Liver (tissue), 9 donors: ENCODE results near the gene AHDC1. TPM values are rescaled to one million over a fixed set of nuclear protein-coding genes. Genes with fewer than 3 reads are reported as not detected.
A peak's percentile ranks its signal among the peaks of the same experiment; 100 is the strongest.

Experiments
- DNase-seq: peaks from one replicate; pipeline ENCODE4 v3.0.0-alpha.2; 2017; ENCODE audit warnings: low spot score
- H3K27ac ChIP-seq, 2 donors: one replicate each; pipeline ENCODE4 v1.7.0; 2013; ENCODE audit warnings: inconsistent platforms in 2 of 2, low read length in 2 of 2, control low read depth in 1 of 2, low read depth in 1 of 2, mild to moderate bottlenecking in 1 of 2
- H3K27me3 ChIP-seq, 4 donors: one replicate each; pipeline versions ENCODE4 v1.6.1 to v1.7.0; 2013; ENCODE audit warnings: low read length in 3 of 4, inconsistent platforms in 1 of 4, mild to moderate bottlenecking in 1 of 4, moderate library complexity in 1 of 4; ENCODE audit not compliant: control insufficient read depth in 4 of 4, insufficient read depth in 4 of 4
- H3K36me3 ChIP-seq, 4 donors: one replicate each; pipeline versions ENCODE4 v1.6.1 to v1.7.0; 2013; ENCODE audit warnings: low read length in 3 of 4, mild to moderate bottlenecking in 3 of 4, low read depth in 1 of 4, moderate library complexity in 1 of 4; ENCODE audit not compliant: control insufficient read depth in 4 of 4, insufficient read depth in 3 of 4
- H3K4me1 ChIP-seq, 4 donors: one replicate each; pipeline versions ENCODE4 v1.6.1 to v1.7.0; 2013; ENCODE audit warnings: low read length in 3 of 4, mild to moderate bottlenecking in 3 of 4, moderate library complexity in 1 of 4; ENCODE audit not compliant: control insufficient read depth in 4 of 4, insufficient read depth in 4 of 4
- H3K4me3 ChIP-seq, 3 donors: one replicate each; pipeline versions ENCODE4 v1.6.1 to v1.7.0; 2013; ENCODE audit warnings: low read length in 3 of 3, control low read depth in 1 of 3, low read depth in 1 of 3, mild to moderate bottlenecking in 1 of 3
- H3K9ac ChIP-seq, 2 donors: one replicate each; pipeline ENCODE4 v1.7.0; 2013; ENCODE audit warnings: low read length in 2 of 2, mild to moderate bottlenecking in 2 of 2, moderate library complexity in 2 of 2, control low read depth in 1 of 2, low read depth in 1 of 2
- H3K9me3 ChIP-seq, 4 donors: one replicate each; pipeline versions ENCODE4 v1.6.1 to v1.7.0; 2013; ENCODE audit warnings: low read length in 3 of 4; ENCODE audit not compliant: control insufficient read depth in 4 of 4
- EGR1 ChIP-seq, 2 donors: IDR thresholded peaks; 2 replicates each; pipeline ENCODE4 v1.6.1; 2016 to 2018; ENCODE audit warnings: antibody characterized with exemption in 2 of 2, low read depth in 2 of 2
- FOXA2 ChIP-seq: IDR thresholded peaks from 2 replicates; pipeline ENCODE4 v1.6.1; 2016; ENCODE audit warnings: antibody characterized with exemption
- GABPA ChIP-seq, 2 donors: IDR thresholded peaks in 1 of 2; conservative IDR thresholded peaks in 1 of 2; 2 replicates each; pipeline ENCODE4 v1.6.1; 2016; ENCODE audit warnings: antibody characterized with exemption in 2 of 2, mild to moderate bottlenecking in 1 of 2, moderate library complexity in 1 of 2
- JUND ChIP-seq, 2 donors: IDR thresholded peaks; 2 replicates each; pipeline ENCODE4 v1.6.1; 2016; ENCODE audit warnings: antibody characterized with exemption in 2 of 2
- MAX ChIP-seq: IDR thresholded peaks from 2 replicates; pipeline ENCODE4 v1.6.1; 2016; ENCODE audit warnings: antibody characterized with exemption
- NR2F2 ChIP-seq: IDR thresholded peaks from 2 replicates; pipeline ENCODE4 v1.6.1; 2016; ENCODE audit warnings: antibody characterized with exemption
- TAF1 ChIP-seq: conservative IDR thresholded peaks from 2 replicates; pipeline ENCODE4 v1.6.1; 2016; ENCODE audit warnings: antibody characterized with exemption, mild to moderate bottlenecking
- WGBS: extraction: QIAGEN DNeasy Blood & Tissue Kit; methylation state at CpG from one replicate; pipeline ENCODE4 v1.1.7; 2013; 5-methylcytosine and 5-hydroxymethylcytosine counted together
- polyA plus RNA-seq, 2 donors: library from polyadenylated mRNA; stranded (reverse) in 1 of 2; unstranded in 1 of 2; fragments of 200-250 nt in 1 of 2; fragments of >200 nt in 1 of 2; fragmentation: Nextera tagmentation in 1 of 2; extraction: Ambion mirVana in 1 of 2; gene quantifications; one replicate each; pipeline versions ENCODE4 v1.2.1 to v1.2.3, GENCODE V29; 2013 to 2015
- total RNA-seq, 2 donors: library from RNA; depleted of rRNA; stranded (reverse); fragments of >200 nt; gene quantifications; one replicate each; pipeline ENCODE4 v1.2.3, GENCODE V29; 2014
- TF ChIP-seq, protein P1 (sequence below): IDR thresholded peaks from 2 replicates; pipeline ENCODE4 v1.6.1; 2016; ENCODE audit warnings: antibody characterized with exemption, mild to moderate bottlenecking
- TF ChIP-seq, protein P2 (sequence below): IDR thresholded peaks from 2 replicates; pipeline ENCODE4 v1.6.1; 2016; ENCODE audit warnings: antibody characterized with exemption
- TF ChIP-seq, protein P3 (sequence below): fragments of 150-350 bp; IDR thresholded peaks from 2 replicates; pipeline ENCODE4 v1.5.1; 2017; ENCODE audit warnings: improper control_type of control experiment, low read depth, low read length; ENCODE audit not compliant: missing input control
- TF ChIP-seq, protein P4 (sequence below): IDR thresholded peaks from 2 replicates; pipeline ENCODE4 v1.6.1; 2016; ENCODE audit warnings: antibody characterized with exemption
- donor health status: healthy.
- donor health status: healthy.
- donor health status: healthy.
- donor health status: healthy.
- donor health status: healthy.

AHDC1 gene
- total and polyA plus RNA-seq, 4 donors: 2.4 to 6.5 (median 5.5) TPM

GRCh38 chr1:27590917-27591508 is 12.9 kb downstream of the AHDC1 start (continued):
- no peak for TF ChIP-seq NR2F2

DNA sequence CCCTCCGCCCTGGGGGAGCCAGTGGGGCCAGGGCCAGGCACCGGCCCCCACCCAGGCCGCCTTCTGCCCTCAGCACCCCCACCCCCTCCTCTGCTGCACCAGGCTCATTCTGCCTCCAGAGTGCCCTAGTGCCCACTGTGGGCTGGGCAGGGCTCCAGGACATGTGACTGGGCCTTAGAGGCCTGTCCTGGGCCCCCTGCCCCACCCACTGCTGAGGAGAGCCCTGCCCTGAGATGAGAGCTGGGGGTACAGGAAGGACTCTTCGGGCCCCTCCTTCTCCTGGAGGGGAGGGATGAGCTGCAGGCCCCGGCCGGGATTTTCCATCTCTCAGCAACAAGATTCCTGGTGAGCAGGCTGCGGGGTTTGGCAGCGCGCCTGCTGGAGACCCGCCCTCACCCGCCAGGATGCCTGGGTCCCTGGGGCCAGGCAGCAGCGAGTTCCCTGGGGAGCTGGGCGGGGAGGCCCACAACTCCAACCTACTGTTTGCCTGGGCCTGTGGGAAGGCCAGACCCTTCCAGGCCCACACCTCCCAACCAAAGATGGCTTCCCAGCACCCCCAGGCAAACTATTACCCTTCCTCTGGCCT is 14.0 kb downstream of the AHDC1 start:
- no peak for DNase-seq
- no peaks in the 10 kb centered on the region for H3K36me3 ChIP-seq
- no peak overlapping the region for H3K9ac ChIP-seq
- peak overlapping the region in 1 of 2 donors; percentile 25 for H3K27ac ChIP-seq
- no peaks in the 10 kb centered on the region for H3K27me3 ChIP-seq
- 62% methylated on average over 13 of the region's 13 CpGs for WGBS
- H3K4me1 ChIP-seq: peaks cover 0 to 20% (median 1%) of the 10 kb centered on the region in 4 donors
- TF ChIP-seq EGR1 (IDR thresholded peaks at IDR 0.05; ENCODE audit: low read depth in 2 of 2): no peak
- TF ChIP-seq FOXA2: no peak
- no peak for TF ChIP-seq GABPA (IDR thresholded peaks at IDR 0.05 in 1 of 2, conservative IDR thresholded peaks at IDR 0.05 in 1 of 2)
- TF ChIP-seq, protein P1, sequence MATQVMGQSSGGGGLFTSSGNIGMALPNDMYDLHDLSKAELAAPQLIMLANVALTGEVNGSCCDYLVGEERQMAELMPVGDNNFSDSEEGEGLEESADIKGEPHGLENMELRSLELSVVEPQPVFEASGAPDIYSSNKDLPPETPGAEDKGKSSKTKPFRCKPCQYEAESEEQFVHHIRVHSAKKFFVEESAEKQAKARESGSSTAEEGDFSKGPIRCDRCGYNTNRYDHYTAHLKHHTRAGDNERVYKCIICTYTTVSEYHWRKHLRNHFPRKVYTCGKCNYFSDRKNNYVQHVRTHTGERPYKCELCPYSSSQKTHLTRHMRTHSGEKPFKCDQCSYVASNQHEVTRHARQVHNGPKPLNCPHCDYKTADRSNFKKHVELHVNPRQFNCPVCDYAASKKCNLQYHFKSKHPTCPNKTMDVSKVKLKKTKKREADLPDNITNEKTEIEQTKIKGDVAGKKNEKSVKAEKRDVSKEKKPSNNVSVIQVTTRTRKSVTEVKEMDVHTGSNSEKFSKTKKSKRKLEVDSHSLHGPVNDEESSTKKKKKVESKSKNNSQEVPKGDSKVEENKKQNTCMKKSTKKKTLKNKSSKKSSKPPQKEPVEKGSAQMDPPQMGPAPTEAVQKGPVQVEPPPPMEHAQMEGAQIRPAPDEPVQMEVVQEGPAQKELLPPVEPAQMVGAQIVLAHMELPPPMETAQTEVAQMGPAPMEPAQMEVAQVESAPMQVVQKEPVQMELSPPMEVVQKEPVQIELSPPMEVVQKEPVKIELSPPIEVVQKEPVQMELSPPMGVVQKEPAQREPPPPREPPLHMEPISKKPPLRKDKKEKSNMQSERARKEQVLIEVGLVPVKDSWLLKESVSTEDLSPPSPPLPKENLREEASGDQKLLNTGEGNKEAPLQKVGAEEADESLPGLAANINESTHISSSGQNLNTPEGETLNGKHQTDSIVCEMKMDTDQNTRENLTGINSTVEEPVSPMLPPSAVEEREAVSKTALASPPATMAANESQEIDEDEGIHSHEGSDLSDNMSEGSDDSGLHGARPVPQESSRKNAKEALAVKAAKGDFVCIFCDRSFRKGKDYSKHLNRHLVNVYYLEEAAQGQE: no peak
- no peak for TF ChIP-seq JUND (IDR thresholded peaks at IDR 0.05)
- no peak for TF ChIP-seq MAX
- TF ChIP-seq, protein P2, sequence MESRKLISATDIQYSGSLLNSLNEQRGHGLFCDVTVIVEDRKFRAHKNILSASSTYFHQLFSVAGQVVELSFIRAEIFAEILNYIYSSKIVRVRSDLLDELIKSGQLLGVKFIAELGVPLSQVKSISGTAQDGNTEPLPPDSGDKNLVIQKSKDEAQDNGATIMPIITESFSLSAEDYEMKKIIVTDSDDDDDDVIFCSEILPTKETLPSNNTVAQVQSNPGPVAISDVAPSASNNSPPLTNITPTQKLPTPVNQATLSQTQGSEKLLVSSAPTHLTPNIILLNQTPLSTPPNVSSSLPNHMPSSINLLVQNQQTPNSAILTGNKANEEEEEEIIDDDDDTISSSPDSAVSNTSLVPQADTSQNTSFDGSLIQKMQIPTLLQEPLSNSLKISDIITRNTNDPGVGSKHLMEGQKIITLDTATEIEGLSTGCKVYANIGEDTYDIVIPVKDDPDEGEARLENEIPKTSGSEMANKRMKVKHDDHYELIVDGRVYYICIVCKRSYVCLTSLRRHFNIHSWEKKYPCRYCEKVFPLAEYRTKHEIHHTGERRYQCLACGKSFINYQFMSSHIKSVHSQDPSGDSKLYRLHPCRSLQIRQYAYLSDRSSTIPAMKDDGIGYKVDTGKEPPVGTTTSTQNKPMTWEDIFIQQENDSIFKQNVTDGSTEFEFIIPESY: no peak
- TF ChIP-seq, protein P3, sequence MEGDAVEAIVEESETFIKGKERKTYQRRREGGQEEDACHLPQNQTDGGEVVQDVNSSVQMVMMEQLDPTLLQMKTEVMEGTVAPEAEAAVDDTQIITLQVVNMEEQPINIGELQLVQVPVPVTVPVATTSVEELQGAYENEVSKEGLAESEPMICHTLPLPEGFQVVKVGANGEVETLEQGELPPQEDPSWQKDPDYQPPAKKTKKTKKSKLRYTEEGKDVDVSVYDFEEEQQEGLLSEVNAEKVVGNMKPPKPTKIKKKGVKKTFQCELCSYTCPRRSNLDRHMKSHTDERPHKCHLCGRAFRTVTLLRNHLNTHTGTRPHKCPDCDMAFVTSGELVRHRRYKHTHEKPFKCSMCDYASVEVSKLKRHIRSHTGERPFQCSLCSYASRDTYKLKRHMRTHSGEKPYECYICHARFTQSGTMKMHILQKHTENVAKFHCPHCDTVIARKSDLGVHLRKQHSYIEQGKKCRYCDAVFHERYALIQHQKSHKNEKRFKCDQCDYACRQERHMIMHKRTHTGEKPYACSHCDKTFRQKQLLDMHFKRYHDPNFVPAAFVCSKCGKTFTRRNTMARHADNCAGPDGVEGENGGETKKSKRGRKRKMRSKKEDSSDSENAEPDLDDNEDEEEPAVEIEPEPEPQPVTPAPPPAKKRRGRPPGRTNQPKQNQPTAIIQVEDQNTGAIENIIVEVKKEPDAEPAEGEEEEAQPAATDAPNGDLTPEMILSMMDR: no peak
- TF ChIP-seq, protein P4, sequence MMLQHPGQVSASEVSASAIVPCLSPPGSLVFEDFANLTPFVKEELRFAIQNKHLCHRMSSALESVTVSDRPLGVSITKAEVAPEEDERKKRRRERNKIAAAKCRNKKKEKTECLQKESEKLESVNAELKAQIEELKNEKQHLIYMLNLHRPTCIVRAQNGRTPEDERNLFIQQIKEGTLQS: no peak
- no peak for TF ChIP-seq TAF1
- no peak for TF ChIP-seq NR2F2
- H3K9me3 ChIP-seq: no peaks in the 10 kb centered on the region
- no peak overlapping the region for H3K4me3 ChIP-seq
